IMR-90 (cell line): ENCODE measurements around the gene GRM4.

Source experiments
- RFX5 ChIP-seq: IDR thresholded peaks from 2 replicates; pipeline ENCODE4 v1.8.0; 2012; ENCODE audit warnings: low read depth, mild to moderate bottlenecking, low read length, moderate library complexity
- TF ChIP-seq, protein P1 (sequence below): conservative IDR thresholded peaks from 2 replicates; pipeline ENCODE4 v1.5.1; 2012; ENCODE audit warnings: mild to moderate bottlenecking, low read depth, low read length, improper control_type of control experiment

DNA sequence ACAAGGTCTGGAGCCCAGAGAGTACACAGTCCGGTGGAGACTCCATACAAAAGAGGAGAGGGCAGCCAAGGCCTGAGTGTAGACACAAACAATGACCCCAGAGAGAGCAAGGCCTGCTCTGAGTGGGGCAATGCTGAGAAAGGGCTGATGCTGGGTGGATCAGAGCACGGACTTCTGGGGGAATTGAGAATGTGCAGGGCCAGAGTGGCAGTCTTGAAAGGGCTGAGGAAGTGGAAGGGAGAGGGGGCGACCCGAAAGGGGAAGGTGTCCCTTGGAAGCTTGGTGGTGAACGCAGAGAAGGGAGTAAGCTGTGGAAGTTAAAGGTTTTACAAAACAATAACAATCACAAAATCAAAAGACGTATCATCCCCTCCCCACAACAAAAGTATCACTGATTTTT lies 12.0 kb upstream of the GRM4 start:
- TF ChIP-seq, protein P1, sequence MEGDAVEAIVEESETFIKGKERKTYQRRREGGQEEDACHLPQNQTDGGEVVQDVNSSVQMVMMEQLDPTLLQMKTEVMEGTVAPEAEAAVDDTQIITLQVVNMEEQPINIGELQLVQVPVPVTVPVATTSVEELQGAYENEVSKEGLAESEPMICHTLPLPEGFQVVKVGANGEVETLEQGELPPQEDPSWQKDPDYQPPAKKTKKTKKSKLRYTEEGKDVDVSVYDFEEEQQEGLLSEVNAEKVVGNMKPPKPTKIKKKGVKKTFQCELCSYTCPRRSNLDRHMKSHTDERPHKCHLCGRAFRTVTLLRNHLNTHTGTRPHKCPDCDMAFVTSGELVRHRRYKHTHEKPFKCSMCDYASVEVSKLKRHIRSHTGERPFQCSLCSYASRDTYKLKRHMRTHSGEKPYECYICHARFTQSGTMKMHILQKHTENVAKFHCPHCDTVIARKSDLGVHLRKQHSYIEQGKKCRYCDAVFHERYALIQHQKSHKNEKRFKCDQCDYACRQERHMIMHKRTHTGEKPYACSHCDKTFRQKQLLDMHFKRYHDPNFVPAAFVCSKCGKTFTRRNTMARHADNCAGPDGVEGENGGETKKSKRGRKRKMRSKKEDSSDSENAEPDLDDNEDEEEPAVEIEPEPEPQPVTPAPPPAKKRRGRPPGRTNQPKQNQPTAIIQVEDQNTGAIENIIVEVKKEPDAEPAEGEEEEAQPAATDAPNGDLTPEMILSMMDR: no peak
- TF ChIP-seq RFX5: no peak
